ENCODE data around the gene SLC38A8.

The SLC38A8 gene

GRCh38 chr16:83967838-83968305 is 74.7 kb downstream of the SLC38A8 start, which contains the start of gene NECAB2:
NECAB2 (plus strand) TSS chr16:83968244; CDS start chr16:83968649, 405 bp downstream.
- DNase-seq: peak in 1 of 5 experiments; percentile 12

- no peak for DNase-seq
Measured at GRCh38 chr16:83967091-83967490, 75.5 kb downstream of the SLC38A8 start.

- DNase-seq: no peak
Measured at GRCh38 chr16:83966153-83966696, 76.4 kb downstream of the SLC38A8 start.

DNA sequence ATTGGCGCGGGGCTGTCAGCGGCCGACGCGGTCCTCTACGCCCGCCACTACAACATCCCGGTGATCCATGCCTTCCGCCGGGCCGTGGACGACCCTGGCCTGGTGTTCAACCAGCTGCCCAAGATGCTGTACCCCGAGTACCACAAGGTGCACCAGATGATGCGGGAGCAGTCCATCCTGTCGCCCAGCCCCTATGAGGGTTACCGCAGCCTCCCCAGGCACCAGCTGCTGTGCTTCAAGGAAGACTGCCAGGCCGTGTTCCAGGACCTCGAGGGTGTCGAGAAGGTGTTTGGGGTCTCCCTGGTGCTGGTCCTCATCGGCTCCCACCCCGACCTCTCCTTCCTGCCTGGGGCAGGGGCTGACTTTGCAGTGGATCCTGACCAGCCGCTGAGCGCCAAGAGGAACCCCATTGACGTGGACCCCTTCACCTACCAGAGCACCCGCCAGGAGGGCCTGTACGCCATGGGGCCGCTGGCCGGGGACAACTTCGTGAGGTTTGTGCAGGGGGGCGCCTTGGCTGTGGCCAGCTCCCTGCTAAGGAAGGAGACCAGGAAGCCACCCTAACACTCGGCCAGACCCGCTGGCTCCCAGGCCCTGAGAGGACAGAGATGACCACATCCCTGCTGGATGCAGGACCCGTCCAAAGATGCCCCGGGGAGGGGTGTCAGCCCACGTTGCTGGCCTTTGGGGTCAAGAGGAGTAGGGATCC is 77.0 kb downstream of the SLC38A8 start:
- DNase-seq: no peak

DNA sequence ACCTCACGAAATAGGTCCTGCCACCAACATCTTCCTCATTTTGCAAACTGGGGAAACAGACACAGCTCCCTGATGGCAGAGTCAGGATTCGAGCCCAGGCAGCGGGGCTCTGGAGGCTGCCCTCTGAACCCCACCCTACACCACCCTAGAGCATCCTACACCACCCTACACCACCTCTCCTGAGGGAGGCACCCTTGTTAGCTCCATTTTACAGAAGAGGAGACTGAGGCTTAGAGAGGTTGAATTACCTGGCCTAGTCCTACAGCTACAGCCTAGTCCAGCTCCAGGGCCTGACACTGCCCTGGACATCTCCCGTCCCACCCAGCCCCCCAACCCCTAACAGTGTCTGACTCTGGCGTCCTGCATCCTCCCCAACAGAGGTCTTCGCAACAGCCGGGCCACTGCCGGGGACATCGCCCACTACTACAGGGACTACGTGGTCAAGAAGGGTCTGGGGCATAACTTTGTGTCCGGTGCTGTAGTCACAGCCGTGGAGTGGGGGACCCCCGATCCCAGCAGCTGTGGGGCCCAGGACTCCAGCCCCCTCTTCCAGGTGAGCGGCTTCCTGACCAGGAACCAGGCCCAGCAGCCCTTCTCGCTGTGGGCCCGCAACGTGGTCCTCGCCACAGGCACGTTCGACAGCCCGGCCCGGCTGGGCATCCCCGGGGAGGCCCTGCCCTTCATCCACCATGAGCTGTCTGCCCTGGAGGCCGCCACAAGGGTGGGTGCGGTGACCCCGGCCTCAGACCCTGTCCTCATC is 77.7 kb downstream of the SLC38A8 start:
- no peak for DNase-seq

- DNase-seq: no peak
Measured at GRCh38 chr16:83963277-83964119, 79.1 kb downstream of the SLC38A8 start.

- DNase-seq: no peak
Measured at GRCh38 chr16:83961591-83961990, 81.0 kb downstream of the SLC38A8 start.

GRCh38 chr16:83960521-83961249 is 81.9 kb downstream of the SLC38A8 start:
- DNase-seq: no peak
